HG03095 (cell line): ENCODE data around the gene ITGA5.
A peak's percentile ranks its signal among the peaks of the same experiment; 100 is the strongest.

Experiments
- ATAC-seq: cut with Tn5 transposase; IDR thresholded peaks from one replicate; pipeline ENCODE4 v1.9.1; 2021; ENCODE audit warnings: moderate library complexity; ENCODE audit not compliant: unreplicated experiment

Gene ITGA5

DNA sequence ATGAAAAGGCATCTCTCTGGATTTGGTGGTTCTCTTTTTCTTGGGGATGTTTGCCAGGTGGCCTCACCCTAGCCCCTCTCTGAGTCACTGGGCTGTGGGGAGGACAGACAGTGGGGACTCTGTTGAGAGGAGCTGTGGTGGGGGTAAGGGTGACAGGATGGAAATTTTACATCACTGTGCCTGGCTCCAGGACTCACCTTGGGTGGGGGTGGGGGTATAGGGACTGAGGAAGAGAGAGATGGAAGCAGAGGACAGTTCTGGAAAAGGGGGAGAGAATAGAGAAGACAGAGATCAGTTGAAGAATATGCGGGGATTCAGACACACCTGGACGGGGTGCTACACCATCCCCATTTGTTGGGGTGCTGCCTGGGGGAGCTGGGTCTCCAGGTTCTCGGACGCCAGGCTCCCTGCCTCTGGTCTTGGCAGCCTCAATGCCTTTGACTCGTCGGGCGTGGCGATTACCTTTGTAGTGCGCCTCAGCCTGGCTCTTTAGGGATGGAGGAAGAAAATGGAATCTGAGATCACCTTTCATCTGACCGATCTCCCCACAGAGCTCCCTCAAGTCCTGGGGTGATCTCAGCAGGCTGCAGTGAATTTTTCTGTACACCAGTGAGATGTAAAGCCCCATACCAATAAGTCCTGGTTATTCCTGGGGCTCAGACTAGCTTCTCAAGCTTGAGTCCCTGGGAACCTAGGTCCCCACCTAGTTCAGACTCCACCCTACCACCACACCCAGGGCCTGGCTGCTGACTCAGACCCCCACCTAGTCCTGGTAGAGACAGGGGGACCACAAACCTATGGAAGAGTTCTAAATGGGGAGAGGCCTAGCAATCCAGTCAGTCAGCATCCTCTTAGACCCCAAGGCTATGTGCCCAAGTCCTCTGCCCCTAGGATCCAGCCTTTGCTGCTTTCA lies 45.2 kb downstream of the ITGA5 start:
- no peak for ATAC-seq

DNA sequence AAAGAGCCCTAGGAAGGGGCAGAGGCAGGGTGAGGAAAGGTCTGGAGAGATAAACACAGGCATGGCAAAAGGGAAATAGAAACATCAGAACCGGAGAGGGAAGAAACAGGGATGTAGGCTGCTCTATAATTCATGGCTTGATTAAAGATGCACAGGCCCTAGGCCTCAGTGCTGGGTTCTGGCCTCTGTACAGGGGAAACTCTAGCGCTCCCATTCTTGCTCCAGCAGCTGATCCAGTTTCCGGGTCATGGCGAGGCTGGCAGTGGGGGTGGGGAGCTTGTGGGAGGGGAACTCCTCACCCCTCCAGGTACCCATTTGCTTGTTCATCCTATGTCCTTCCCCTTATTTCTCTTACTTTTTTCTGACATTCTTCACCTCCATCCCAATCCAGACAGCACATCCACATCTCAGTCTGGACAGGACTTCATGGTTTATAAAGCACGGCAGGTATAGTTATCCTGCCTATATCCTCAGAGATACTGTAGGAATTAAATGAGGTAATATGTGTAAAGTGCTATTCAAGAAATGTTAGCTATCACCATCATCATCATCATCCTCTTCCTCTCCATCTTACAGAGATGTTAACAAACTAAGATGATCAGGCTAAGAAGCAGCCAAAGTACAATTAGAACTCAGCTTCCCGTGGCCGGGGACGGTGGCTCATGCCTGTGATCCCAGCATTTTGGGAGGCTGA lies 46.8 kb downstream of the ITGA5 start:
- no peak for ATAC-seq

DNA sequence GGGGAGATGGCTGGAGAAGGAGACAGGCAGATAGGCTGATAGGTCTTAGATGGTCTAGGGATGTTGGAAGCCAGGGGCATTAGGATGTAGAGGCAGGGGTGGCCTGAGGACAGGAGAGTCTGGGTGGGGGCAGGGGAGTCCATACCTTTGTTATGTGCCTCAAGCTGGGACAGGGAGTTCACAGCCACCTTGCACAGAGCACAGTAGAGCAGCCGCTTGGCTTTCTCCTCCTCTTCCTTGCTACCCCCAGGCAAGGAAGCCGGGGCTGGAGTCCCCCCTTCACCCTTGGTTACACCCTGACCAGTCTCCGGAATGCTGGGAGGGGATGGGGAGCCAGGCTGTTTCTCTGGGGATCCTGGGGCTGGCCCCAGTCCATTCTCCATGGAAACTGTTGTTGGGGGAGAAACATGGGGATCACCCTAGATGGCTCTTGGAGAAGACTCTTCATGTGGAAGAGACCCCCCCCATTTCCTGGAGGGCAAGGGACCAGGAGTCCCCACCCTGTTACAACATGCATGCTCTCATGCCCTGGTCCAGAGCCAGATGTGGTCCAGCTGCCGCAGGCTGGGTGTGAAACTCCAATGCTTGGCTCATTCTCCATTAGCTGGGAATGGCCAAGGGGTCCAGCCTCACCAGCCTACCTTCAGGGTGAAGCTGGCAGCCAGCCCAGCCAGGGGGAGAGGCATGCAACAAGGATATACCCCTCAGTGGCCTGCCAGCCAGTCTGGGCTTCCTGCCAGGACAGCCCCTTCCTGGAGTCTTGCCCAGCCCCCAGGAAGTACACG lies 47.5 kb downstream of the ITGA5 start:
- no peak for ATAC-seq

DNA sequence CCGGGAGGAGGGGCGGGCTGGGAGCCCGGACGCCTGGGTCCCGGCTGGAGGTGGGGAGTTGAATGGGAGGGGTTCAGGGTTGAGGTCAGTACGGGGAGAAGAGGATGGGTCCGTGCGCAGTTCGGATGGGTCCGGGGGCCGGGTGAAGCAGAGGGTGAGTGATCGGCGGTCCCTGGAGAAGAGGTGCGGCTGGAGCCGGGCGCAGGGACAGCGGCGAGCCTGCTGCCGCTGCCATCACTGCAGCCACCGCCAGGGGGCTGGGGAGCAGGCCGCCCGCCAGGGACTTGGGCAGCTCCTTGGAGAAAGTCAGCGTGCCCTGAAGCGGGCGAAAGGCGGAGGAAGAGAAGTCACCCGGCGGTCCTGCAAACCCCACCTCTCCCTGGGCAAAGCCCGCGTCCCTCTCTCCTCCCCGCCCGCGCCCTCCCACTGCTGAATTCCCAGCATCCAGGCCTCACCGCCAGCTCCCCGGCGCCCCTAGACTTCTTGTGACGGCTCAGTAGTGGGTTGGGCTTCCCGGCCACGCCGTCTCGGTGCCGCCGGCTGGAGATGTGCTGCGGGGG lies 48.8 kb downstream of the ITGA5 start:
- ATAC-seq: no peak

DNA sequence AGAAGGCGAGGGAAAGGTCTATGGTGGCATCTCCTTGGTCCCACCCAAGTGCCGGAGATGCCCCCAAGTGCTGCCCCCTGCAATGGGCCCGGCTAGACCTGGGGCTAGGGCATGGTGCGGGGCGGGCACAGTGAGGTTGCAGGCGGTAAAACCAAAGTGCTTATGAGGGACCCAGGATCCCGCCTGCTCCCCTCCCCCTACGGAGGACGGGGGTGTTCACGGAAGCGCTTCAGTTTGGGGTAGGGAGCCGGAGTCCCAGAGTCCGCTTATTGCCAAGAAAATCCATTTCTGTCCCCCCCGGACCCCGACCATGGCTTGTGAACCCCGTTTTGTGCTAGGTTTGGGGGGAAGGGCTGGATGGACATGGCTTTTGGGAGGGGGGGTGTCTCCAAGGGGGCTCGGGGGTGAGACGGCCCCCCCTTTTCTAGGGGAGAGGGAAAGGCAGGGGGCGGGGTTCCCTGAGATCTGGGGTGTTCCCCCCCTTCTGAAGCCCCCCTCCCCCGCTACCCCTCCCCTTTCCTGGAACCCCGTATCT lies 49.4 kb downstream of the ITGA5 start:
- no peak for ATAC-seq

DNA sequence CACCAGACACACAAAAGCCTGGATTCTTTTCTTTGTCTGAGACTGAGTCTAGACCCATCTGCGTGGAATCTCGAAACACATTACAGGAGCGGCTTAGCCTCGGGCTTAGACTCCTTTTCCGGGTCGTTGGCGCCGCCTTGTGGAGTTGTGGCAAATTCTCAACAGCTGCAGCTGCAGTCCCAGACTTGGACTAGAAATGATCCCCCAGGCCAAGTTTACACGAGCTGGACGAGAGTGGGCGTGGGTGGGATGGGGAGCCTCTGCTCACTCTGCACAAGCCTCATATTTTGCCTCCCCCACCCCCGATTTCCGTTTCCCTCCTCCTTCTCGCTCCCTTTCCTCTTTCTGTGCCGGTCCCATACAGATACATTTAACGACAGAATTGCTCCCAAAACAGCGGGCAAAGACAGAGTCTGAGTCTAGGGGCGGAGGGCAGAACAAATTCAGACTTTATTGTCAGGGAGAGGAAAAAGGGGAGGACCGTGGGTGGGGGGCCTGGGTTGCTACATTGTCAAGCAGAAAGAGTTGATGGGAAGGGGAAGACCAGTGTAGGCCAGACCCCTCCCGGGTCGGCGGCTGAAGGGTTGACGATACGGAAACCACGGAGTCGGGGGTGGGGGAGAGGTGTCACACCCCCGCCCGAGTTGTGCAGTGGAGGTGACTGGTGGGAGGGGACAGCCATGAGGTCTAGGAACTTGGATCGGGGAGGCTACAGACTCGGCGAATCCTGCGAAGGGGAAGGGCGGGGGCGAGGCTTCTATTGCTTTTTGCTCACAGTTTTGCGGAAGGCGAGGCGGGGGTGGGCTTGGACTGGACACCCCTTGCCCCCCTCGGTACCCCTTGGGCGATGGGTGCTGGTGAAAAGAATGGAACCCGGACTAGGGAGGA lies 50.1 kb downstream of the ITGA5 start:
- peak; percentile 59 for ATAC-seq

DNA sequence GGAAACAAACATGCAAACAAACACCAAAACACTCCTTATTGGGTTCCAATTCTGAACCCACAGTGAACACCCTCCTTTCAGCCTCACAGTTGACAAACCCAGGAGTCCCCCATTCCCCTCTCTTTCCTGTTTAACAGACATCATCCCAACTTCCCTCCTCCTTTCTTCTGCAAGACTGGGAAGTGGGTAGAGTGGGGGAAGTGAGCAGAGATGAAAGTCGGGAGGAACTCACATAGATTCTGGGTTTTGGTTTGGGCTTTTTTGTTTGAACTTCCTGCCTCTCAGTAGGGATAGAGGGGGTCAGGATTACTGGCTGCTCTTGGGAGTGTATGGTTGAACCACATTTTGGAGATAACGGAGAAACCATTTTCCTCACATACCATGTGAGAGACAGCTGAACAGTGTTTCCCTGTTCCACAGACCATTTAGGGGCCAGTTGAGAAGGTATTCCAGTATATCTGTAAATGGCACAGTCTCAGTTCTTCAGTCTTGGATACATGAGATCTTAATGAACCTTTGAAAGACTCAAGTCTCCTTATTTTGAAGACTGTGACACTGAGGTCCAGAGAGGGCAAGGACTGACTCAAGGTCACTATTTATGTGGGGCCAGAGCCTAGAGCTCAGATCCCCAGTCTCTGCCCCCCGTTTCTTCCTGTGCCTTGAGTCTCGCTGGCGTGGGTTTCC lies 50.9 kb downstream of the ITGA5 start:
- no peak for ATAC-seq

DNA sequence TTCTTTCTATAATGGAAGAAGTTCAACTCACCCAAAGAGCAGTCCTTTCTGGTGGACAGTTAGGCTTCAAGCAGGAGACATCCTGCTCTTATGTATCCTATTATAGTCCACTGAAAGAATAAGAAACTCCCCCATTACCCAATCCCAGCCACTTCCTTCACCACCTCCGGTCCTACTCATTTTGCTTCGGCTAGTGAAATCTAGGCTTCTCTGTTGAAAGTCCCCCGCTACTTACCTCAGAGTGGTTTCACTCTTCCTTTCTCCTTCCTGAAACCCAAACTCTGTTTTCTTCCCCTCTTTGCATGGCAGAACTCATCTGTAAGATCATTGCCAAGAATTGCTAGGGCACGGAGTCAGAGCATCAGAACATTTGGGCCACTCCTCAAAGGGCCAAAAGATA lies 54.7 kb downstream of the ITGA5 start, which contains the start of gene GPR84:
TSS of gene GPR84 (minus strand) at position 74 of the 400 bp plus-strand sequence. CDS start 635 bp downstream, outside the sequence.
- ATAC-seq: no peak

DNA sequence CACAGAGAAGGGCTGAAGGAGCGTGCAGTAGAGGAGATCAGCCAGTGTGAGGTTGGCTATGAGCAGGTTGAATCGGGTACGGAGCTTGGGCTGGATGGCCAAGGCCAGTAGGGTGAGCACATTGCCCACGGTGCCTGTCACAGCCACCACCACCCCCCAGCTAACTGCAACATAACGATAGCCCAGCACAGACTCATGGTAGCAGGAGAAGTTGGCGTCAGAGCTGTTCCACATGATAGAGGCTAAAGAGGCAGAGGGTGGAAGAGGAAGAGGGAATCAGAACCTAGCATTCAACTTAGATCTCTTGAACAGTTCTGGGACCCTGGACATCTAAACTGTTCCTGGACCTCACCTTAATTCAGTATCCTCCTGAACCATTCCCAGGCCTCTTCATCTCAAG lies 55.4 kb downstream of the ITGA5 start:
- no peak for ATAC-seq

DNA sequence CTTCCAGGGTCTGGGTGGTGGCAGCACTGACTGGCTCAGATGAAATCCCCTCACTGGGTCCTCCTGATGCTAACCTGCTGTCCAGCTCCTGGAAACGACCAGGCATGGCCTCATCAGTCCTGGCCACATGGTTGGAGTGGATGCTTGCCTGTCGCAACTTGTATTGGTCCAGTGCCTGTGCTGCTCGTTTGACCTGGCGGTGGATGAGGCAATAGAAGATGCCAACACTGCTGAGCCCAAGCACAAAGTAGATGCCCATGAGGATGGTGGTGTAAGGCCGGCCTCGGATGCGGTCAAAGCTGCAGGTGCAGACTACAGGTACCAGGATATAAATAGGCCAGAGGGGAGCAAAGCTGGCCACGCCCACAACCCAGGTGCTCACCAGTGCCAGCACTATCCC lies 56.0 kb downstream of the ITGA5 start:
- ATAC-seq: no peak

DNA sequence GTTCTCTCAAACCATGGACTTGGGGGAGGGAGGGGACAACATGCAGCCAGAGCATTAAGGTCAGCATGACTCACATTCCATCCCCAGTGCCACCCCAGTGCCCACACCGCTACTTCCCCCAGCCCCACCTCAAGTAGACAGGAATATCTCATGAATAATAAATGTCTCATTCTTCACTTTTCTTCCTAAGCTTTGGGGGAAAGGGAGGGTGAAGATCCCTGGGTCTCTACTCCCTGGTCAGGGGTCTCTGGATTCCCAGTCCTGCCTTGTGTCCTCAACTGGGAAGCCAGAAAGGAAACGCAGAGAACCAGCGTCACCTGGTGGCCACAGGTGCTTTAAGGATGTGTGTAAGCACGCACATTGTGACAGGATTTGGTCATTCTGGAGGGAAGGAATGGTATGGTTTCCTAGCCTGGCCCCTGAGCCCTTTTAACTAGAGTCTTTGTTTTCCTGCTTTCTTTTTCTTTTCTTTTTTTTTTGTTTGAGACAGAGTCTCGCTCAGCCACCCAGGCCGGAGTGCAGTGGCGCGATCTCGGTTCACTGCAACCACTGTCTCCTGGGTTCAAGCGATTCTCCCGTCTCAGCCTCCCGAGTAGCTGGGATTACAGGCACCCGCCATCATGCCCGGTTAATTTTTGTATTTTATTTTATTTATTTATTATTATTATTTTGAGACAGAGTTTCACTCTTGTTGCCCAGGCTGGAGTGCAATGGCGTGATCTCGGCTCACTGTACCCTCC lies 58.2 kb downstream of the ITGA5 start:
- ATAC-seq: no peak

DNA sequence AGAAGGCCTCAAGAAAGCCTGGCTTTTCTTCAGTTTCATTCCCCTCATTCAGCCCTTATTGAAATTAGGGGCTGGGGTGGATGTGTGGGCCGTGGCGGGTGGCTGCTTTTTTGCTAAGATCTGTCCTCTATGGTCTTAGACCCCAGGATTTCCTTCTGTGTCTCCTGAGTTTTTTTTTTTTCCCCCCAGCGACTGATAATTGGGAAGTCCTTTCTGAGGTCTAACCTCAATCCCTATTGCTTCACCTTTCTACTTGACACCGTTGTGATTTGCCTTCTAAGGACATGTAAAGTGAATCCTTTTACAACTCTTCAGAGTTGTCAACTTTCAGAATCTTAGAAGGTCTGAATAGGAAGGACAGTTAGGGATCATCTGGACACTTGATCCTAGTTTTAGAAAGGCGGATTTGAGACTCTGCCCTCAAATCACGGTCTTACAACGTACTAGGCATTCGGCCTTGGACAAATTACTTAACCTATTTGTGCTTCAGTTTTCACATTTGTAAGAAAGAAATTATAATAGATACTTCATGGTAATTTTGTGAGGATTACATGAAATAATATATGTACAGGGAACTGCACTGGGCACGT lies 59.2 kb downstream of the ITGA5 start:
- ATAC-seq: no peak

DNA sequence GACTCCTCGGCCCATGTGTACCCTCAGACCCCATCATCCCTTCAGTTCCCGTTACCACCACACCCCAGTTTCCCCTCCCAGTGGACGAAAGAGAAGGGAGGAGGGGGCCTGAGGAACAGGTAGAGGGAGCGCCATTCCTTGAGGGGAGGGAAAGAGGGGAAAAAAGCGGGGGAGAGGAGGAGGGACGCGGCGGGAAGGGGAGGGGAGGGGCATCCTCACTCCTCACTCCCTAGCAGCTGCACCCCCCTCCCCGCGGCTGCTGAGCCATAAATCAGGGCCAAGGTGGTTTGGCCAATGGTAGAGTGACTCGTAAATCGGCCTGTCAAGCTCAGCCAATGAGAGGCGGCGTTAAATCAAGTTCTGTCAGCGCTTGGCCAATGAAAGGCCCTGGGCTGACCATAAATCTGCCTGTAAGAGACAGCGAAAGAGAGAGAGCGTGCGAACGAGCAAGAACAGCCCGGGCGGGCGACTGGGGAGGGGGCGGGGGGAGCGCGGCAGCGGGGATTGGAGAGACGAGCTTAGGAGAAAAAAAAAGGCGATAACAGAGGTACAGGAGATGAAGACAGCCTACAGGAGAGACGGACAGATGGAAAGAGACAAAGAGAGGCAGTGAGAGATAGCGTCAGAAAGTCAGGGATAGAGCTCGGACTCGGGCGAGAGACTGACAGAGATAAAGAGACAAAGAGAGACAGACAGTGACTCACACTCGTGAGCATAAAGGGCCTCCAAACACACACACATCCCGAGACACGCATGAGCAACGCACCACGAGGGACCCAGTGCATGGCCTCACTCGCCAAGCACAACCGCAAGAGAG lies 59.9 kb downstream of the ITGA5 start:
- ATAC-seq: peak; percentile 97

DNA sequence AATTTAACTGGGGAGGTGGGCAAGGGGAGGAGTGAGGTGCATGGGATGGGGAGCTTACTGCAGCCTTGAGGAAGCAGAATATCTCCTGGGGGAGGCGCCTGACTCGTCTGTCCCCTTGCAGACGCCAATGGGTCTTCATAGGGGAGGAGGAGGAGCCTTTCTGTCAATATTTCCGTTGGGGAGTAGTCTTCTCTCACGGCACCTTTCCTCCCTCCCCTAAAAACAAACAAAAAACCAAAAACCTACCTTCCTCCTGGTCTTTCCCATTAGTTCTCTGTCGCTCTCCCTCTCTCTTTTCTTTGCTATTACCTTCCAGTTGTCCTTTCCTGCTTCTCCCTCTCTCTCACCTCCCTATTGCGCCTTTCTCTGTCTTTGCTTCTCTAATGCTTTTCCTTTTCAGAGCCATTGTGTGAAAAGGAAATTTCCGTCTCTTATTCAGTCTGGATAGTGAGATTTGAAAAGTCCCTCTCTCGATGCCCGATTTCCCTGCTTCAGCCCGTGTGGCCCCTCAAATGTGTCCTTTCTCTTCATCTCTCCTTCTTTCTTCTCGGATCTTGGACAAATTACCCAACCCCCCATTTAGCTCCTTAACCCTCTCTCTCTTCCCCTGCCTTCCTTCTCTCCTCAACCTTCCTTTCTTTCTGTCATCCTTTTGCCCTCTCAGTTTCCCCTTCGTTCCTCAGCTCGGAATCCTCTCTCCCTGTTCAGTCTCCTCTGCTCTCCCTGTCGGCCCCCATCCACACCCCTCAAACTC lies 60.7 kb downstream of the ITGA5 start:
- ATAC-seq: no peak

DNA sequence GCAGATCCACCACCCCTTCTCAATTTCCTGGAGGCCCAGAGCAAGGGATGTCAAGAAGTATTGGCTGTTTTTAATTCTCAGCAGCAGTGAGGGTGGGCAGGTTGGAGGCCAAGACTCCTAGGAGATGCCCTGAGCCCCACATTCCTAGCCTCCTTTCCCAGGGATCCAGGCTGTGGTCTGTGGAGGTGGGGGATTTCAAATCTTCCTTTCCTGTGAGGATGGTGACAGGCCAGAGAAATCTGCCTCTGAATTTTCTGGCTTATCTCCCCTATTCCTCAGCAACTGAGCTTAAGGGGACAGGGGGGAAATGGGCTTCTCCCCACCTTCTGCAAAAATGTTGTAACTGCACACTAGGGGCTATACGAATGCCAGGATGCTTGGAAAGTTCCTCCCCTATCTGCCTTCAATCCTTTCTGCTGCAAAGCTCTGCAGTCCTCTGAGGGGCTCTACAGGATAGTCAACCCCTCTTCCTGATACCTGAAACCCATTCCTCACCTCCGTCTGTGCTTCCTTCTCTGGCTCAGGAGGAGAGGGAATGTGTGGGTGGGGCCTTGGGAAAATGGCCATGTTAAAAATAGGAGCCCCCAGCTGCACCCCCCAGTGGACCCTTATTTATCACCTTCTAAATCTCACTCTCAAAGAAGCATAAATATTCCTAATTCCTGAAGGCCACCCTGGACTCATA lies 61.4 kb downstream of the ITGA5 start:
- no peak for ATAC-seq

DNA sequence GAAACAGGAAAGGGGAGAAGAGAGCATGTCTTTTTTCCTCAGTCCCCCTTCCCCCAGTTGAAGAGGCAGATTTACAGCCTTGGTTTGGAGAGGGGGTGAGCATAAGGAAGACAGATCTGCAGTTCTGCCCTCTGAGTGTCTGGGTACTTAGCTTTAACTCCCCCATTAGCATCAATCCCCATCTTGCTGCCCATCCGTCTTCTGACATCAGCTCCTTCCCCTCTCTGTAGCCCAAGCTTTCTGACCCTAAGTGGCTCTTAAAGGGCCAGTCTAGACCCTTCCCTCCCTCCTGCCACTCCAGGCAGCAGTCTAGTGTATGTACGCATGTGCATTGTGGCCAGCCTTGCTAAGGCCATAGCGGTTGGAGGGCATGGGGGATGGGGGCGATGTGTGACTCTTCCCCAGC lies 62.1 kb downstream of the ITGA5 start:
- ATAC-seq: no peak
